ENCODE measurements around the gene SGF29. TPM values are rescaled to one million over a fixed set of nuclear protein-coding genes. Genes with fewer than 3 reads are reported as not detected.

The SGF29 gene
- total and polyA plus RNA-seq, 2 of the 8 experiments (the other 6 are each of a cell fraction or from before 2014, with no cell fraction given), result 3.1 to 22.7 TPM

DNA sequence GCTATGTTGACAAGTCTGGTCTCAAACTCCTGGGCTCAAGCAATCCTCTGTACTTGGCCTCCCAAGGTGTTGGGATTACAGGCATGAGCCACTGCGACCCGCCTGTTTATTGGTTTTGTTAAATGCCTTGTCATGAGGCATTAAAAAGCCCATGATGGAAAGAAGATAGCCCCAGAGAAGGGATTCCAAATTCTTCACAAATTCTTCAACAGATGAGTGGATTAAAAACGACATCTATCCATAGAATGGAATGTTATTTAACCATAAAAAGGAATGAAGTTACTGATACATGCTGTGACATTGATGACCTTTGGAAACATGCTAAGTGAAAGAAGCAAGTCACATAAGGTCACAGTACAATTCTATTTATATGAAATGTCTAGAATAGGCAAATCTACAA, 4.7 kb downstream of the SGF29 start (continued):
- TF ChIP-seq SIN3A (conservative IDR thresholded peaks at IDR 0.05 in 1 of 2, IDR thresholded peaks at IDR 0.05 in 1 of 2; ENCODE audit: low read depth in 1 of 2, low read length in 2 of 2) (no peak), CHD1 (IDR thresholded peaks at IDR 0.05; ENCODE audit: low read depth, low read length) (no peak), EGR1 (IDR thresholded peaks at IDR 0.05; ENCODE audit: borderline replicate concordance, low read depth, low read length) (no peak), KDM5A (IDR thresholded peaks at IDR 0.05; ENCODE audit: low read length) (no peak), YY1 (IDR thresholded peaks at IDR 0.05; ENCODE audit: low read depth, low read length) (no peak), RAD21 (IDR thresholded peaks at IDR 0.05 in 1 of 2, conservative IDR thresholded peaks at IDR 0.05 in 1 of 2; ENCODE audit: low read depth in 2 of 2, low read length in 2 of 2) (no peak), JUND (IDR thresholded peaks at IDR 0.05; ENCODE audit: low read length) (no peak), SP2 (IDR thresholded peaks at IDR 0.05; ENCODE audit: low read length) (no peak), RBBP5 (IDR thresholded peaks at IDR 0.05; ENCODE audit: borderline replicate concordance, low read depth, low read length) (no peak)

All from H1 (cell line).